Activated CD8-positive, alpha-beta memory T cell treated with anti-CD3 and anti-CD28 coated beads for 24 hours (primary cell): Measurements from ENCODE around the gene LLGL1.

Experiments used
- DNase-seq: peaks from one replicate; pipeline ENCODE4 v3.0.0-alpha.2; 2020

Gene LLGL1

DNA sequence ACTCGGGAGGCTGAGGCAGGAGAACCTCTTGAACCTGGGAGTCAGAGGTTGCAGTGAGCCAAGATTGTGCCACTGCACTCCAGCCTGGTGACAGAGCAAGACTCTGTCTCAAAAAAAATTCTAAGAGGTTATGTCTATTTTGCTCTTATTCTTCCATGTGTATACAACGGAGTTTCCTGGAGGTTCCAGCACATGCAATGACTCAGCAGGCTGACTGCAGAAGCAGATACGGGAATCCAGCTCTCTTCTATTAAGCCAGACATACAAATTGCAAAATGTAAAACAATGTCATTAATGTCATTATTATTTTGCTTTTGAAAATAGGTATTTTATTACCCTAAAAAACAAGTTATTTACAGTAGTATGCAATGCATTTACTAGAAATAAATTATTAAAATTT is 53.4 kb downstream of the LLGL1 start:
- DNase-seq: no peak

DNA sequence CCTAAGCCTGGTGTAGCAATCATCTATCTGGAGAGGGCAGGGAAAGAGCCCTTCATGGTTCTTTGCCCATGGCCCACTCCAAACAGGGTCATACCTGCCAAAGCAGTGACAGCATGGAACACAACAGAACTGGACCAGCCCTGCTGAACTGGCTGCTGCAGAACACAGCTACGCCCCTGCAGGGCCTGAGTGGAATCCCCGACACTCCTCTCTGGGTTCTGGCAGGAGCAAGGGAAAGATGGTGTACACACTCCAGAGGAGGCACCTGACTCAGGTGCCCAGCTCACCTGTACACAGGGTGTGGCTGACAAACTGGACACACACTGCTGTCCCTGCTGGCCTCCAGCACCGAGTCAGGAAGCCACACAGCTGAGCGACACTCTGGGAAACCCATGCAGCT is 54.8 kb downstream of the LLGL1 start:
- DNase-seq: no peak

DNA sequence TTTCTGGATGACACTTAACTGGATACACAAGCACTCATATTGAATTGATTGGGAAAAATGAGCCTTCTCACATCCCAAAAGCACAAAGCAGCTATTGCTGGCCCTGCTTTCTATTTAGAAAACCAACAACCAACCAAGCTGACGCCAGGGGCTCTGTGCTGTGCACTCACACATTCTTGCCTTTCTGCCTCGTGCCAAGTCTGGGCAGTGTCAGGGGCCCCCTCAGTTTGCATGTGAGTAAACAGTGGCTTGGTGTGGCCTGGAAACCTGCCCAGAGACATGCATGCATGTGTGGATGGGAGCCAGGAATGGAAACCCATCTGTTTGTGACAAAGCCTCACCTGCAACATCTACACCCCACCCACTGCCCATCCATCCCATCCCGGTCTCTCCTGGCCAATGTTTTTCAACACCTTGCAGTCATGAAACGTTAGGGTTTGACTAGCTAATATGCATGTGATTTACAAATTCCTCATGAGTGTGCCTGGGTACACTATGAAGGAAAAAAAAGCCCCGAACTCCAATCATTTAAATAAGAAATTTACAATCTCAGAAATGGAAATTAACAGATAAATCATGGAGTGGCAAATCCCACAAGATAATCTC is 55.4 kb downstream of the LLGL1 start:
- DNase-seq: no peak

DNA sequence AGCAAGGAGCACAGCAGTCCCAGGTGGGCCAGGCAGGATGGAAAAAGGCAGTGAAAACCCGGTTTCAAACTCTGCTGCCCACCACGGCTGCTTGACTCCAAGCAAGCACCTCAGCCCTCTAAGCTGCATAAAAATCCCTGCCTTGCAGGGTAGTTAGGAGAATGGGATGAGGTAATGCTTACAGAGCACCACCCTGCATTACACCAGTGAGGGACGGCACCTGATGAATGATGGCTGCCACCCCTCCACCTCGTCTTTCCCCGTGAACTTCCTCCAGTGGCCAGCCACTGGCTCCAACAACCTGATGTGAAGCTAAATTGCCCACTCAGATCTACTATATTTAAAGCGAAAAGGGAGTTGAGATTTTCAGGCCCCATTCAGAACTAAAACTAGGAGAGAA is 56.4 kb downstream of the LLGL1 start:
- no peak for DNase-seq

DNA sequence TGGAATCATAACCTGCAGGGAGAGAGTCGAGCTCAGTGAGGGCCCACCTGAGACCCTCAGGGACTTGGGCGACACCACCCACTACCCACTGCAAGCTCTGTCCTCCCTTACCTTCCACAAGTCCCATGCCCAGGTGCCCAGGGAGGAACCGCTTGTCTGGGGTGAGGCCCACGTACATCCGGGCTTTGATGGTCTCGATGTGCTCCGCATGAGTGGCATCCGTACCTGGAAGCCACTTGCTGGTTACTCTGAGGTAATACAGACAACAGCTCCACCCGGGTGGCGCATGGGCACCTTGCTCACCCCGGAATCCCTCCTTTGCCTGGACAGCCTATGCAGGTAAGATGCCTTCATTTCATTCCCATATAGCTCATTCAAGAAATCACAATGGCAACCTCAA is 59.9 kb downstream of the LLGL1 start:
- DNase-seq: no peak

DNA sequence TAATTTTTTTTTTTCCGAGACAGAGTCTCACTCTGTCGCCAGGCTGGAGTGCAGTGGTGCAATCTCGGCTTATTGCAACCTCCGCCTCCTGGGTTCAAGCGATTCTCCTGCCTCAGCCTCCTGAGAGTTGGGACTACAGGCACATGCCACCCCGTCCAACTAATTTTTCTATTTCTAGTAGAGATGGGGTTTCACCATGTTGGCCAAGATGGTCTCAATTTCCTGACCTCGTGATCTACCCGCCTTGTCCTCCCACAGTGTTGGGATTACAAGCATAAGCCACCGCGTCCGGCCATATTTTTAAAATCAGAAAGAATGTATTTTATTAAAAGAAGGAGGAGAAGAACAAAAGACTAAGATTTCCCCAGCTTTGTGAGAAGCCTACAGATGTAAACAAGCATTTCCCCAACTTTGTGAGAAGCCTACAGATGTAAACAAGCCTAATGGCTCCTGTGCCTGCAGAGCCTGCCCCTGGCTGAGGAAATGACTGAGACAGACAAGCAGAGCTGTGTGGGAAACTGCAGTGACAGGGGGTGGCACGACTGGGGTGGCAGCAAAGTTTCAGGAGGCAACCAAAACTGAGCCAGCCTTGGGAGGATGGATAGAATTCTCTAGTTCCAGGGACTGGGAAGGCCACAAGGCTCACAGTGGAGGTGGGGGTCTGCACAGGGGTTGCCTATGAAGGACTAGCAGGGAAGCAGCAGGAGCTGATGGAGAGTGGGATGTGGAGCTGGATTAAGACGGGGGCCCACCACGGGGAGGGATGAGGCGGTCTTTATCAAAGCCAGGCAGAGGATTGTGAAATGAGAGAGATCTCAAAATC is 66.5 kb downstream of the LLGL1 start:
- DNase-seq: no peak
